DMS153 treated with DMSO at 0.1 percent for 48 hours (cell line): ENCODE results near the gene MOB1A.
"Not testable (repeated sequence)": the region's sequence is repeated elsewhere in the genome, so short reads cannot be mapped to it uniquely, and the experiment has no call there.

Experiments used
- DNase-seq: peaks from one replicate; lab custom pipeline; 2025; ENCODE audit not compliant: unreplicated experiment; lab: John Stamatoyannopoulos, UW

Gene MOB1A

DNA sequence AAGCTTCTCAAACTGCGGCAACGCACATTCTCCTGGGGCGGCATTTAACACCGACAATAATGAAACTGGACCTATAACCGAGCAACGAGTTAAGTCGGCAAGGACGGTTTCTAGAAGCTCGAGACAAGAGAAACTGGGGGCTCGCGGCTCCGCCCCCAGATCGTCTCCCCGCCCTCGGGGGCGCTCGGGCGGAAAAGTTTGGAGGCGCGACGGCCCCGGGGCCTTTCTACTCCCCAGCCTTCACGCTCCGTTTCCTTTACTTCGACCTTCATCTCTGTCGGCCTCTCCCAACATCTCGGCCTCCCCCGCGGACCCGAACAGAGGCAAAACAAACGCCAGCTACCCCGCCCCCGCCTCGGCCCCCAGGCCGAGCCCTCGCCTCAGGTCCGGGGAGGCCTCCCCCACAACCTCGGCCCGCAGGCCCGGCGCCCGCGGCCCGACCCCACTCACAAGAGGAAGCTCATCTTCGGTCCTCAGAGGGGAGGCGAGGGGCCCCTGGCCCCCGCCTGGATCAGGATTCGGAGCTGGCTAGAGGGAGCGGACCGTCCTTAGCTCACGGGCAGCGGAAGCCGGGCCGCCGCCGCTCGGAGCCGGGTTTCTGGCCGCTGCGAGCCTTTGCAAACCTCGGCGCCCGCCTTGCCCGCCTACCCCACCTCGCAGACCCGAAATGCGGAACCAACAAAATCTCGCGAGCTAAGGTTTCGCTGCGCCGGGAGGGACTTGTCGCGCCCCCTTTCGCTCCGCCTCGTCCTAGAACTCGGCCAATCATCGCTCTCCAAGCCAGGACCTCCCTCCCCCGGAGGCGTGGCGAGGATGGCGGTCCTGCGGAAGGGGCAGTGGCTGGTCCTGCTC is at the start of gene MOB1A:
TSS of gene MOB1A (minus strand) at position 669 of the 852 bp plus-strand sequence. CDS start at position 464, 205 bp downstream.
- DNase-seq, result peak; percentile 92

DNA sequence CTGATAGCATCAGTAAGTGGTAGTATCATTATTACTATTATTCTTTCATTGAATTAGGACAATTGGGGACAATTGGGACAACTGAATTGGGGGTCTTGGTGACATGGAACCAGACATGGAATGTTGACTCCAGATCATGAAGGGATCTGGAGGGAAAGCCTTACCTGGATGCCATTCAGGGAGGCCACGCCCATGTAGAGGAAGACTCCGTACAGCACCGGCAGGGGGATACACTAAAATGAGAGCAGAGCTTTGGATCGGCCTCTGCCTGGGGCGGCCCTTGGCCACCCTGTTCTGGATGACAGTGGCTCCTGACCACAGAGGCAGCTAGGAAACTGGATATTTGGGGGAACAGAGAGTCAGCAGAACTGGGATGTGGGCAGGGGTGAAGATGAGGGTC is 49.0 kb upstream of the MOB1A start:
- no peak for DNase-seq

DNA sequence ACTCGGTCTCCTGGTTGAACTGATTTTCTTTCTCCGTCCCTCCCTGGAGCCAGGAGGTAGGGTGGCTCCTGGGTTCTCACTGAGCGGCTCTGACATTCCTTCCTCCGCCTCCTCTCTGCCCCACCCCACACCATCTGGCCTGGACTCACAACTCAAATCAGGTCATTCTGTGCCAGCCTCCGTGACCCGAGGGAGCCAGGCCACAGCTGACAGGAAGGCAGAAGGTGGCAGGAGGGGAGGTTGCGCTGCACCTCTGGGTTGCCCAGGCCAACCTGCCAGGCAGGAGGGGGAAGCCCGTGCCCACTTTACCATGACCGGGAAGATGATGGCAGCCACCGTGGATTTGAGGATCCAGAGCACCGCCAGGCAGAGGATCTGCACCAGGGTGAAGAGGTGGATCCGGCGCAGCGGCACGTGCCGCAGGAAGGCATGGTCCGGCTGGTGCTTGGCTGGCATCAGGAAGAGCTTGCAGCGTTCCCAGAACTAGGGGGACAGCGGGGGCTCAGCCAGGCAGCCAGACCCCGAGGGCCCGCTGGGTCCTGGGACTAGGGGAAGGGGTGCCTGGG is 48.1 kb upstream of the MOB1A start:
- DNase-seq, result no peak

DNA sequence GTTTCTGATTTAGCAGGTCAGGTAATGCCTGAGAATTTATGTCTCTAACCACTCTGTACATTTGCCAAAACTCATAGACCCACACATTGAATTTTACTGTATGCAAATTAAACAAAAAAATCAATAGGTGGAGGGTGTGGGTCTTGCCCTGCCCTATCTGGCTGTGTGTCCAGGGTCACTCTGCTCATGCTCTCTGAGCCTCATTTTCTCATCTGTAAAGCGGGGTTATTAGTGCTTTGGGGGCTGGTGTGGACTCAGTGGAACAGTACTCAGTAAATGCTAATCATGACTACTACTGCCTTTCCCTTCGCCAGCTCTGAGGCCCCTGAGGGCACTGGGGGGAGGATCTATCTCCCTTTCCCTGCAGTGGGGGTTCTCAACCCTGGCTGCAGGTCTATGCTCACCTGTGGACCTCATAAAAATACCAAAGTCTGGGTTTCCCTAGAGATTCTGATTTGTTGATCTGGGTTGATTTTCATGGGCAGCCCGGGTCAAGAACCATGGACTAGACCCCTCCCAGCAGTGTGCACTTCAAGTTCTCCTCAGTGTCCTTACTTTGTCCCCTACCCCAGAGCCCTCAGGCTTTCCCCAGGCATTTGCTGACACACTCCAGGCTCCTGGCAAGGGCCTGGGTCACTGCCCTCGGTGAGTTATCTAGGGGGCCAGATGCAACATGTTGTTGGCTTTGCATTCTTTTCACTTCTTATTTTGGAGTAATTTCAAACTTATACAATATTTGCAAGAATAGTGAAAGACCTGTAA is 47.2 kb upstream of the MOB1A start:
- DNase-seq, result no peak

DNA sequence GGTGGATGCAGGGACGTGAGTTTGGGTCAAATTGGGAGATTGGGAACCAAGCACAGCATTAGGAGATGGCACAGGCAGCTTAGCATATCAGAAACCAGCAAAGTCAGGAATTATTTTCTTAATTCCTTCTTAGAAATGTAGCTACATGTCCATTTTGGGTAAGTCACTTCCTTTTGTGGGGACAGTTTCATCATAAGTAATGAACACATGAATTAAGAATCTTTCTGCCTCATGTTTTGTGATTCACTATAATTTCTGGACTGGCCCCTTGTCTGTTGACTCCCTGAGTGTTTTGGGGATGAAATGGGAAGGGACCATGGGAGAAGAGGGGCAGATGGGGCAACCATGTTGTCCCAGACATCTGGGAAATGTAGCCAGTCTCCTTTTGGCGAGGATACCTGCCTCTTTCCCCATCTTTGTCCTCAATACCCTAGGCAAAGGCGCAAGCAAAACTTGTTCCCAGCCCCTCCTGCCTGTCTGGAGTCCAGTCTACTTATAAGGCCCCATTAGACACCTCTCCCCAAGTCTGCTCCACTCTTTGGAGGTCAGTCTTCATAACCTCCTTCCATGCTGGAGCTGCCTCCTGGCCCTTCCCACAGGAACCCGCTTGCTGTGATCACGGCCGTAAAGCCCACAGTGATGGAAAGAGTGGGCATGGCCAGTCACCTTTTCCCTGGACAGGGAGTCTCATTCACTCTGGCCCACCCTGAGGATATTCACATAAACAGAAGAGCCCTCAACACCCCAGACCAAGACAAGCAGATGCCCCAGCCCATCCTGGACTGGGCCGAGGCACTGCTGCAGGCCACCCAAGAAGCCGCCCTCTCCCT is 45.5 kb upstream of the MOB1A start:
- DNase-seq, result no peak

DNA sequence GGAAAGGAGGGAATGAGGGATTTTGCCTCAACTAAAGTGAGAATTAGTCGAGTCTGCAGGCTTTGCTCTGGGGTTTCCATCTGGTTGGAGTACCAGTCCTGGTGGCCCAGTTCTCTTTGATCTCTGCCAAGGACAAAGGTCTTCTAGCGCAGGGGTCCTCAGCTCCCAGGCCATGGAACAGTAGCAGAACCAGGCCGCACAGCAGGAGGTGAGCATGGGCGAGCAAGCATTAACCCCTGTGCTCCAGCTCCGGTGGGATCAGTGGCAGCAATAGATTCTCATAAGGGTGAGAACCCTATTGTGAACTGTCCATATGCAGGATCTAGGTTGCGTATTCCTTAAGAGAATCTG is 43.6 kb upstream of the MOB1A start:
- no peak for DNase-seq

DNA sequence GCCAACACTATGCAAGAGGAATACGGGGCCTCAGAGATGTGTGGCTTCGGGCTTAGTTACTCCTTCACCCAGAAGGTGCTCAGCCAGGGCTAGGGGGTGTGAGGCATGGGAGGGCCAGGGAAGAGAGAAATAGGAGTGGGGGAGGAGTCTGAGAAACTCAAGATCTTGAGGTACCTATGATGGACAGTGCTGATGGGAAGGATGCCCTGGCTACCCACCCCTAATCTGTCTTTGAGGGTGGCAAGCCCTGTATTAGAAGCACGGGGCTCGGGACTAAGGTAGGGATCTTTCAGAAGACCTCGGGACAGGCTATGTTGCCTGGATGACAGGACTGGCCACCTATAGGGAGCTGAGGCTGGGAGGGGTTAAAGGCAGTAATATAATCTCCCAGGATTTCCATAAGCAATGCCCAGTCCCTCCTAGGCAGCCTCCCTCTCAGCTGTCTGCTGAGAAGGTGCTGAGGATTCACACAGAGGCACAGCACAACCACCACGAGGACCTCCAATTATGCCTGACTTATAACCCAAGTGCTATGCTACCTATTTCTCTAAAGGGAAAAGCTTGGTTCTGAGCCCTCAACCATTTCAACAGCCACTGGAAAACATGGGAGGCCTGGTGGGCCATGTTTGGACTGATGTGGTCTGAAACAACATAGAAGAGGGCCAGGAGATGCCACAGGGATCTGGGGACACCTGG is 43.1 kb upstream of the MOB1A start:
- DNase-seq, result no peak

DNA sequence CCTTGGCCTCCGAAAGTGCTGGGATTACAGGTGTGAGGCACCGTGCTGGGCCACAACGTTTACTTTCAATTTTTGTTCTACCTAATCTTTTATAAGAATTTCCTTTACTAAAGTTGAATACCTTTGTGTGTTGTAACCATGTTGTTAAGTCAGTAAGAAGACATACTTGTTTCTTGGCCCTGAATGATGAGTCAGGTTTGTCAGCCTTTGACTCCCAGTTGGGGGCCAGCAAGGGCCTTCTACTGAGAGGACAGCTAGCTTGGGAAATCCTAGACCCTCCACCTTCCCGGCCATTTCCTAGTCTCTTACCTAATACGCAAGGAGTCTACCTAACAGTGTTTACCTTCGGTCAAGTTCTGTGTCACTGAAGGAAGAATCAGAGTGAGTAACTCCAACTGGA is 42.4 kb upstream of the MOB1A start:
- DNase-seq, result no peak

DNA sequence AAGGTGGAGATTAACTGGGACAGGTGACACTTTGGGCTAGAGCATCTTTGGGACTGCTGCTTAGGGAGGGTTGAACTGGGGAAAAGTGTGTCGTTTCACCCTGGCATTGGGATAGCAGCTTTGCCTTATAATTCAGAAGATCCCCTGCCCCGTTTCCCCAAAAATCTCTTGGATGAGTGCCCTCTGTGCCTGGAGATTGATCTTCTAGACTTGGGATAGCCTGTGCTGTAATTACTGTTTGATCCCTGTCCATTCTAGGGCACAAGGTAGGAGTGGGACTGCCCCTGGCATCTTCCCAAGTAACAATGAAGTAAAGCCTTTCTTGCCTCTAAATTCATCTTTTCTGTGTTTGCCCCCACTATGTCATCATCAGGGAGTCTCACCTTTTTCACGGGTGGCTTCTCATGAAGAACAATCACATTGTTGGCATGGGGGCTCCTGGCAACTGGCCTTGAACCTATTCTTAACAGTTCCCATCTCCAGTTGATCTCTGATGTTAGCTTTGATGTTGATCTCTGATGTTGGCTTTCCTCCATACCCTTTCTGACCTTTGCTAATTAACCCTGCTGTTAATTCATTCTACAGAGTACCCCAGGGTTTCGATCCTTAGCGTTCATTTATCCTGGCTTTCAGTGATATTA is 41.3 kb upstream of the MOB1A start:
- no peak for DNase-seq

DNA sequence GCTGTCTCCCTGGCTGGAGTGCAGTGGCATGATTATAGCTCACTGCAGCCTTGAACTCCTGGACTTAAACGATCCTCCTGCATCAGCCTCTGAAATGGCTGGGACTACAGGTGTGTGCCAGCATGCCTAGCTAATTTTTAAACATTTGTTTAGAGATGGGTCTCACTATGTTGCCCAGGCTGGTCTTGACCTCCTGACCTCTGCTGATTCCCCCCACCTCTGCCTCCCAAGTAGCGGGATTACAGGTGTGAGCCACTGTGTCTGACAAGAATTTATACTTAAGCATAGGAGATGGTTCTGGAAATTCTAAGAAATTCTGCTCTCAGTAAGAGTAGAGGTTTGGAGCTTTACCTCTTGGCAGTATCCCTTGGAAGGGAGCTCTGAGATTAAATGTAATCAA is 38.0 kb upstream of the MOB1A start:
- DNase-seq, result no peak

DNA sequence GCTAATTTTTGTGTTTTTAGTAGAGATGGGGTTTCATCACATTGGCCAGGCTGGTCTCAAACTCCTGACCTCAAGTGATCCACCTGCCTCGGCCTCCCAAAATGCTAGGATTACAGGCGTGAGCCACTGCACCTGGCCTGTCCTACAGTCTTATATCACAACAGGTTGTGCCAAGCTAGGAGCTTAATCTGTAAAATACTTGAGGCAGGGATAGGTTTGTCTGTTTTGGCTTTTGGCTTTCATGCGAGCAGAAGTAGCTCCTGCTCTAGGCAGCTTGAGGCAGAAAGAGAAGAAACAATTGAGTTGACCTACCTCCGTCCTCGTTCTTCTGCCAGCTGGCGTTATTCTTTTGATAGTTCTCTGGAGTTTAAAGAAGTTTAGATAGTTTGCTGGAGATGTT is 37.1 kb upstream of the MOB1A start:
- not testable (repeated sequence) for DNase-seq

DNA sequence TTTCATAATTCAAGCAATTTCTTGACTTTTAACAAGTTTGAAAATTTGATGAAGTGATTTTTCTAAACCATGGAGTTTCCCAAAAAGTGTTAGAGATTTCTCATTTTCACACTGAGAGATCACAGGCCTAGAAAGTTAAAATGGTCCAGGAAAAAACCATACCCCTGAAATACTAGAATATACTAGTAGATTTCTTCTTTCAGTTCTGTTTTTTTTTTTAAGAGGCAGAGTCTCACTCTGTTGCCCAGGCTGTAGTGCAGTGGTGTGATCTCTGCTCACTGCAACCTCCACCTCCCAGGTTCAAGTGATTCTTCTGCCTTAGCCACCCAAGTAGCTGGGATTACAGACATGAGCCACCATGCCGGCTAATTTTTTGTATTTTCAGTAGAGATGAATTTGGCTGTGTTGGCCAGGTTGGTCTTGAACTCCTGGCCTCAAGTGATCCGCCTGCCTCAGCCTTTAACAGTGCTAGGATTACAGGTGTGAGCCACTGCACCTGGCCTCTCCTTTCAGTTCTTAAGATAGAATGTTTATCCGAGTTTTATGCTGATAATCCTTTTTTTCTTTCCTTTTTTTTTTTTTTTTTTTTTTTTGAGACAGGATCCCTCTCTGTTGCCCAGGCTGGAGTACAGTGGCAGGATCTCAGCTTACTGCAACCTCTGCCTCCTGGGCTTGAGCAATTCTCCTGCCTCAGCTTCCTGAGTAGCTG is 34.2 kb upstream of the MOB1A start:
- DNase-seq, result no peak

DNA sequence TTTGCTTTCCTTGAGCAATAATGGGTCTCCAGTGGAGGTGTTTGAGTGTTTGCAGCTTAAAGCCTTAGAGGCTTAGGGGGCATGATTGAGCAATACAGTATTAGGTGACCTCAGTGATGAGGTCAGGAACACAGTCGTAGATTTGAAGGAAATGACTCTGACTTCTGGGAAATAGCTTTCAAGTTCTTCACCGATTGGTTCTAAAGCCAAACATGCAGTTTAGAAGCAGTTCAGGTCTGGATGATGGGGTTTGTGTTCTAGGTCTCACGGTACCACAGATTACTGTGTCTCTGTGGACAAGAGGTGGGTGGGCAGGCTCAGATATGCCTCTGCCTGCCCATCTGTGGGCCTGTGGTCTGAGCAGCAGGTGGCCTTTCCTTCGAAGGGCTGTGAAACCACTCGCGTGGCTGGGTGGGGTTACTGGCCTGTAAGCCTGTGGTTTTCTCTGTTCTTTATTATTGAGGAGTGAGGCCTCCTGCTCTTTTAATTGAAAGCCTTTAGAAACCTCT is 27.6 kb upstream of the MOB1A start:
- no peak for DNase-seq

DNA sequence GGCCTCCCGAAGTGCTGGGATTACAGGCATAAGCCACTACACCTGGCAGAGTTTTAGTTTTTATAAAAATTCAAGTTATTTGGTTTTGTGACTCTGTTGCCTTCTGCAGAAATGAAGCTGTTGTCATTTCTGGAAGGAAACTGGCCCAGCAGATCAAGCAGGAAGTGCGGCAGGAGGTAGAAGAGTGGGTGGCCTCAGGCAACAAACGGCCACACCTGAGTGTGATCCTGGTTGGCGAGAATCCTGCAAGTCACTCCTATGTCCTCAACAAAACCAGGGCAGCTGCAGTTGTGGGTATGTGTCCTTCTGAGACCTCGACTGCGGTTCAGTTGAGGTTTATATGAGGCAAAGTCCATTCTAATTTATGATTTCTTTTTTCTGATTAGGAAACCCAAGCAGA is 26.9 kb upstream of the MOB1A start:
- no peak for DNase-seq

DNA sequence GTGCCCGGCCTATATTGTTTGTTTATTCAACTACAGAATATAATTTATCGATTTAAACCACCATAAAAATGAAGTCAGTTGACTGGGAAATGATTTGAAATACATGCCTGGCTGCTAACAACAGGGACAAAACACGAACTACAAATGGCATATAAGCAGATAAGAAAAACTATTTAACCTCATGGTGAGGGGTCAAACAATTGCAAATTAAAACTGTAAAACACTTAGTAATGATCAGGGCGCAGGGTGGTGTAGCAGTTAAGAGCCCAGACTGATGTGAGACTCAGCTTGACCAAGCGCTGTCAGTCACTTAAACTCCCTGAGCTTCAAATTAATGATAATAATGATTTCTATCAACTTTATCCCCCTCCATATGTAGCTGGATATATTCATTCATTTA is 26.4 kb upstream of the MOB1A start:
- DNase-seq, result no peak

DNA sequence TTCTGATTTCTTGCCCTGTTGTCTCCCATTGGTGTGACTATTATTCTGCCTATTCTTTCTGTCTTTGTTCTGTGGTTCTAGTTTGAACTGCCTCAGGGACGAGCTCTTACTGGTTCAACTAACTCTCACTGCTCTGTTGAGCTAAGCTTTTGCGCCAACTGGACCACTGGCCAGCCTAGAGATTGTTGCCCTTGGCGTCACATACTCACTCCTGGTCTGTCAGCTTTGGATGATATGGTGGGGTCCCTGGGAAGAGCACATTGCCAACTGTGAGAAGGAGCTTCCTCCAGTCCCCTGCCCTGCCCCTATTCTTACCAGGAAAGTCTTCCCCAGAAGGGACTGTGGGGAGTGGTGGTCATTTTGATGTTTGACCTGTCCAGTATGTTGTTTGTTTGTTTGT is 25.8 kb upstream of the MOB1A start:
- DNase-seq, result no peak

DNA sequence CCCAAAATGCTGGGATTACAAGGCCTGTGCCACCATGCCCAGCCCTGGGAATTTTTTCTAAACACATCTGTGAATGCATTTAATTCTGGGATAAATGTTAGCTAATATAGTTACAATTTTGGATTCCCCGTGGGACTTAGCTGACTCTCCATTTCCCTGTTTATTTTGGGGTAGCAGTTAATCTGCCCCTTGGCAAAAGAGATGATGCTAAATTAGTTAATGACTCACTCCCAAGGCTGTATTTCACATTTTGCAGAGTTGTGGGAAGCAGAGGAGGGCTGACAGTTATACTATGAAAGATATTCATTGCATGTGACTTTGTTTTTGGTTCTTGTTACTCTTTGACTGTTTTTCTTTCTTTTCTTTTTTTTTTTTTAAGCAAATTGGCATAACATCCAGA is 22.9 kb upstream of the MOB1A start:
- DNase-seq, result no peak

DNA sequence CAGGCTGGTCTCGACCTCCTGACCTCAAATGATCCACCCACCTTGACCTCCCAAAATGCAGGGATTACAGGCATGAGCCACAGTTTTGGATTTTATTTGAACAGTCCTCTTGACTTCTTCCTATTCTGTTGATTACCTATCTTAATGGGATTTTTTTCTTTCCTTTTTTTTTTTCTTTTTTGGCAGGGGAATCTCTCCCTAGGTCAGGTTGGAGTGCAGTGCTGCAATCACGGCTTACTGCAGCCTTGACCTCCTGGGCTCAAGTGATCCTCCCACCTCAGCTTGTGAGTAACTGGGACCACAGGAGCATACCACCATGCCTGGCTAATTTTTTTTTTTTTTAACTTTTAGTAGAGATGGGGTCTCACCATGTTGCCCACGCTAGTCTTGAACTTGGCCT is 22.5 kb upstream of the MOB1A start:
- DNase-seq, result no peak

DNA sequence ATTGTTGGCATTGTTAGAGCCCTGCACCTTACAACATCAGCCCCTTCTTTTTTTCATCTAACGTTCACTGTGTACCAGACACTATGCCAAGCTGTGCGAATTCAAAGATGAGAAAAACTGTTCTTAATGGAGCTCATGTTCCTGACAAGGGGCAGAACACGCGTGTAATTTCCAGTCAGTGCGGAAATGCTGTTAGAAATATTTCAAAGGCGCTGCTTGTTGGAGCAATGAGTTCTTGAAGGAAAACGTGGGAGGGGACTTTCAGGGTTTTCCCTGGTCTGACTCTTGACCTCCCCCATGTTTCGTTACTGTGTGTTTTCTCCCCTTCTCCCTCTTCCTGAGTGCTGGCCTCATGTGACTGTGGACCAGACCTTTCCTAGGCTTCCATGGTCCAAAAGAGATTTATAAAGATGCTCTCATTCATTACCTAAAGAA is 21.2 kb upstream of the MOB1A start:
- no peak for DNase-seq
